Fibroblast of lung (primary cell): ENCODE data around the gene TTC13.

Source experiments
- CTCF ChIP-seq, 2 donors: IDR thresholded peaks in 1 of 2; conservative IDR thresholded peaks in 1 of 2; 1 replicate in 1 of 2; 2 replicates in 1 of 2; pipeline ENCODE4 v1.5.1; 2011 to 2012; ENCODE audit warnings: low read length in 2 of 2, control low read depth in 1 of 2, inconsistent platforms in 1 of 2, low read depth in 1 of 2, mild to moderate bottlenecking in 1 of 2
- EZH2 ChIP-seq: IDR thresholded peaks from 2 replicates; pipeline ENCODE4 v1.5.1; 2012; ENCODE audit warnings: low read length, control low read depth, mild to moderate bottlenecking; ENCODE audit errors: missing control alignments

DNA sequence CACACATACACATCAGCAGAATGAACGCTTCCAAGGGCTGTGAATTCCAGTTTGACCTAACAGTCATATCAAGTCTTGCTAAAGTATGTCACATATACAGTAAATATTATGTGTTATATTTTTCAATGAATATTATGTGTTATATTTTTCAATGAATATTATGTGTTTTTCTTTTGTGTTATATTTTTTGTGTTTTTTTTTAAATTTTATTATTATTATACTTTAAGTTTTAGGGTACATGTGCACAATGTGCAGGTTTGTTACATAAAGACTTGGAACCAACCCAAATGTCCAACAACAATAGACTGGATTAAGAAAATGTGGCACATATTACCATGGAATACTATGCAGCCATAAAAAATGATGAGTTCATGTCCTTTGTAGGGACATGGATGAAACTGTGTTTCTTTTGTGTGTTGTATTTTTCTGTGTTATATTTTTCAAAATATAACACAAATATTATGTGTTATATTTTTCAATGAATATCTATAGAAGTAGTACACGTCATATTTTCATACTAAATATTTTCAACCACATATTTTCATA, 35.5 kb downstream of the TTC13 start:
- TF ChIP-seq CTCF (conservative IDR thresholded peaks at IDR 0.05 in 1 of 2, IDR thresholded peaks at IDR 0.05 in 1 of 2; ENCODE audit: low read depth in 1 of 2, low read length in 2 of 2) (no peak), EZH2 (no peak)
